Activated naive CD8-positive, alpha-beta T cell treated with anti-CD3 and anti-CD28 coated beads, Interleukin-2, amount 10 ng/mL, durations not matched to agents 7 days and 5 days (primary cell): ENCODE results near the gene AKAP9. TPM values are rescaled to one million over a fixed set of nuclear protein-coding genes. Genes with fewer than 3 reads are reported as not detected.

Experiments
- ATAC-seq: fragments of 150-1000 bp; cut with Tn5 transposase; one replicate; pipeline ENCODE4 v1.10.0; 2021; ENCODE audit warnings: low read depth, moderate library complexity
- POLR2A ChIA-PET: fragments of 350-600 bp; sonication (Branson Sonifier 250); formaldehyde crosslinking; loops from one replicate; lab custom pipeline; 2021; ENCODE audit warnings: antibody characterized with exemption; lab: Charles Lee
- DNase-seq: peaks from one replicate; pipeline ENCODE4 v3.0.0; 2021
- H3K27ac Mint-ChIP-seq: one replicate; pipeline ENCODE4 v1.8.0; 2022; ENCODE audit warnings: mild to moderate bottlenecking, mixed read lengths
- H3K27me3 Mint-ChIP-seq: one replicate; pipeline ENCODE4 v1.8.0; 2022; ENCODE audit warnings: mild to moderate bottlenecking, moderate library complexity, mixed read lengths
- H3K36me3 Mint-ChIP-seq: one replicate; pipeline ENCODE4 v1.8.0; 2021; ENCODE audit warnings: mild to moderate bottlenecking, mixed read lengths
- H3K4me1 Mint-ChIP-seq: one replicate; pipeline ENCODE4 v1.8.0; 2021; ENCODE audit warnings: mixed read lengths
- H3K4me3 Mint-ChIP-seq: one replicate; pipeline ENCODE4 v1.8.0; 2022; ENCODE audit warnings: mild to moderate bottlenecking, moderate library complexity, mixed read lengths
- H3K9me3 Mint-ChIP-seq: one replicate; pipeline ENCODE4 v1.8.0; 2021; ENCODE audit warnings: mixed read lengths
- total RNA-seq, 2 experiments: library from RNA; stranded (reverse); gene quantifications; one replicate each; pipeline ENCODE4 v1.2.3, GENCODE V29; 2021

AKAP9 gene
- total RNA-seq, 2 experiments from 2014 or later: 49.0 to 50.9 TPM

- Mint-ChIP-seq H3K36me3 (peaks cover 10% of the 10 kb centered on the region), H3K27me3 (no peaks in the 10 kb centered on the region), H3K27ac (no peak overlapping the region), H3K9me3 (no peaks in the 10 kb centered on the region), H3K4me3 (no peak overlapping the region), H3K4me1 (no peaks in the 10 kb centered on the region)
- POLR2A ChIA-PET: interaction anchor here (0.7 kb wide), 1 partner anchor 274 kb away, joined by 3 read pairs; no protein-coding TSS in a partner anchor
- ATAC-seq (no peak), DNase-seq (no peak)
These were observed 99.2 kb downstream of the AKAP9 start for GRCh38 chr7:92039900-92040299.

GRCh38 chr7:92042056-92042737 lies 101.5 kb downstream of the AKAP9 start:
- no peaks in the 10 kb centered on the region for H3K27me3 Mint-ChIP-seq
- POLR2A ChIA-PET: no interaction called here
- H3K4me3 Mint-ChIP-seq: no peak overlapping the region
- H3K27ac Mint-ChIP-seq: no peak overlapping the region
- DNase-seq (no peak), ATAC-seq (no peak)
- H3K36me3 Mint-ChIP-seq: peaks cover 22% of the 10 kb centered on the region
- no peaks in the 10 kb centered on the region for H3K9me3 Mint-ChIP-seq
- no peaks in the 10 kb centered on the region for H3K4me1 Mint-ChIP-seq

GRCh38 chr7:92043098-92043497 lies 102.4 kb downstream of the AKAP9 start:
- no peak for DNase-seq
- Mint-ChIP-seq H3K27ac (no peak overlapping the region), H3K4me3 (no peak overlapping the region), H3K4me1 (no peaks in the 10 kb centered on the region), H3K9me3 (no peaks in the 10 kb centered on the region), H3K27me3 (no peaks in the 10 kb centered on the region), H3K36me3 (peaks cover 23% of the 10 kb centered on the region)
- POLR2A ChIA-PET: no interaction called here
- no peak for ATAC-seq

DNA sequence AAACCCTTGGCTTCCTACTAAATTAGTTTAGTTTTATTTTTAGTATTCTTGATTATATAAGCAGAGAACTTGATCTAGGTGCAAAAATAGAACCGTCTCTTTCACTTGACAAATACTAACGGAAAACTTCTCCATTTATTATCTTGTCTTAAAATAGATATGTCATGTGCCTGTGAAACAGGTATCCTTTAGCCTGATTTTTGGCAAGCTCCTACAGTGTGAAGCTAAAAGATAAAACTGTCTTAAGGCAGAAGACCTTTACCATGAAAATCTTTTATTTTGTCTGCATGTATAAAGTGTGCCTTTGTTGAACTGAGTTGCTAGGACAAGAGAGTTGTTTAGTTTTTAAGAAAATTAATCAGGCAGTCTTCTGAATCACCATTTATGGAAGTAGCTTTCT lies 103.0 kb downstream of the AKAP9 start:
- Mint-ChIP-seq H3K27ac (no peak overlapping the region), H3K27me3 (no peaks in the 10 kb centered on the region), H3K9me3 (no peaks in the 10 kb centered on the region), H3K4me1 (no peaks in the 10 kb centered on the region), H3K4me3 (no peak overlapping the region), H3K36me3 (peaks cover 22% of the 10 kb centered on the region)
- DNase-seq (no peak), ATAC-seq (no peak)
- POLR2A ChIA-PET: no interaction called here

DNA sequence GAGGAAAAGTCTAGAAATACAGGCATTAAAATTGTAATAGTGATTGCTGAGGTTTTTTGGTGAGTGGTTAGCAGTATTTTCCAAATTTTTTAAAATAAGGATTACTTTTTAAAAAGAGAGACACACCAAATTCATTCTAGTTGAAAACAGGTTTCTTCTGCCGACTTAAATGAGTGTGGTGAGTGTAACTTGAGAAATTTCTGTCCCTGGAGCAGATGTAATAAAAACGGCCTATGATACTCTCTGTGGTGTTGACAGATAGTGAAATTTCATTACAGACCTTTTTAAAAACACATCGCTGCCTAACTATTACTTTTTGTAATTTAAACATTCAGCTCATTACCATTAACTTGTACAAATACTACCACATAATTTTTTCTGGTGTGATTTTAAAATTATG lies 103.5 kb downstream of the AKAP9 start:
- Mint-ChIP-seq H3K4me1 (no peaks in the 10 kb centered on the region), H3K27ac (no peak overlapping the region), H3K27me3 (no peaks in the 10 kb centered on the region), H3K36me3 (peaks cover 22% of the 10 kb centered on the region), H3K9me3 (no peaks in the 10 kb centered on the region), H3K4me3 (no peak overlapping the region)
- POLR2A ChIA-PET: no interaction called here
- DNase-seq (no peak), ATAC-seq (no peak)

GRCh38 chr7:92044940-92045339 lies 104.3 kb downstream of the AKAP9 start:
- POLR2A ChIA-PET: no interaction called here
- no peaks in the 10 kb centered on the region for H3K27me3 Mint-ChIP-seq
- H3K27ac Mint-ChIP-seq: no peak overlapping the region
- no peaks in the 10 kb centered on the region for H3K4me1 Mint-ChIP-seq
- ATAC-seq (no peak), DNase-seq (no peak)
- H3K9me3 Mint-ChIP-seq: no peaks in the 10 kb centered on the region
- H3K4me3 Mint-ChIP-seq: no peak overlapping the region
- peaks cover 25% of the 10 kb centered on the region for H3K36me3 Mint-ChIP-seq

GRCh38 chr7:92051655-92052054 lies 111.0 kb downstream of the AKAP9 start:
- no peak for DNase-seq
- Mint-ChIP-seq H3K27me3 (no peaks in the 10 kb centered on the region), H3K4me3 (no peak overlapping the region), H3K36me3 (peaks cover 11% of the 10 kb centered on the region), H3K4me1 (no peaks in the 10 kb centered on the region), H3K9me3 (no peaks in the 10 kb centered on the region), H3K27ac (no peak overlapping the region)
- ATAC-seq: no peak
- POLR2A ChIA-PET: no interaction called here

DNA sequence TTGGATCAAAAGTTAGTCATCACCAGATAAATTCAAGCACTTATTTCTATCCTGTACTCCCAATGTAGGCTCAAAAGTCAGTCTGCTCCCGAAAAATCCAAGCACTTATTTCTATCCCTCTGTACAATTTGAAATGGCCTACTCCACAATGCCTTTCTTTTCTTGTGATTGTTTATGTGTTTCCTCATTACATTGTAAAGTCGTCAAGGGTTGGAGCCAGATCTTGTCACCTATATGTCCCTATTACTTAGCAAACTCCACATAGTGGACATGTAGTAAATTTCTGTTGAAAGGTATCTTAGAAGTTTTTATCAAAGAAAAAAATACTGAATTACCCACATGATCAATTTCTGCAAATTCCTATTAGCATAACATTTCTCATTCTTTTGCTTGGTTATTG lies 111.5 kb downstream of the AKAP9 start:
- ATAC-seq (no peak), DNase-seq (no peak)
- Mint-ChIP-seq H3K4me3 (no peak overlapping the region), H3K27ac (no peak overlapping the region), H3K27me3 (no peaks in the 10 kb centered on the region), H3K36me3 (peaks cover 8% of the 10 kb centered on the region), H3K4me1 (no peaks in the 10 kb centered on the region), H3K9me3 (no peaks in the 10 kb centered on the region)
- POLR2A ChIA-PET: no interaction called here

- no peak overlapping the region for H3K4me3 Mint-ChIP-seq
- no peak for DNase-seq
- H3K27ac Mint-ChIP-seq: no peak overlapping the region
- POLR2A ChIA-PET: no interaction called here
- H3K36me3 Mint-ChIP-seq: peaks cover 8% of the 10 kb centered on the region
- peaks cover 2% of the 10 kb centered on the region for H3K4me1 Mint-ChIP-seq
- no peaks in the 10 kb centered on the region for H3K27me3 Mint-ChIP-seq
- no peaks in the 10 kb centered on the region for H3K9me3 Mint-ChIP-seq
- no peak for ATAC-seq
These were observed 112.0 kb downstream of the AKAP9 start for GRCh38 chr7:92052684-92053083.

DNA sequence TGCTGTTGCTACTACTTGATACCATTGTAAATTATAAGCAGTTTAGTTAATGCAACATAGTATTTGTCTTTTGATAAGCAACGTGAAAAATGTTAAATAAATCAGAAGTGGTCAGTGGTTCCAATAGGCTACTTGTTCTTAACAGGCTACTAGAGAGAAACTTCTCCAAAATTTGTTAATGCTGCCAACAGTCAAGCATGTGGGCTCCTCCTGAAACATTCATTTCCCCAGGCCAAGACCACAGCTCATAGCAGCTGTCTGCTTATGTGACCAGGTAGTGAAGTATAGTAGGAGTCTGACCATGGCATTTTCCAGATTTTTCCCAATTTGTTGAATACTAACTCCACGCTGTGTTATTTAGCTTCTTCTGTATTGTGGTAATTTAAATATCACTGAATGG lies 112.7 kb downstream of the AKAP9 start:
- Mint-ChIP-seq H3K4me3 (no peak overlapping the region), H3K27me3 (no peaks in the 10 kb centered on the region), H3K4me1 (peaks cover 7% of the 10 kb centered on the region), H3K36me3 (peaks cover 7% of the 10 kb centered on the region), H3K27ac (no peak overlapping the region), H3K9me3 (no peaks in the 10 kb centered on the region)
- no peak for DNase-seq
- POLR2A ChIA-PET: no interaction called here
- ATAC-seq: no peak

- DNase-seq: no peak
- Mint-ChIP-seq H3K4me1 (peaks cover 10% of the 10 kb centered on the region), H3K9me3 (no peaks in the 10 kb centered on the region), H3K4me3 (no peak overlapping the region), H3K36me3 (peaks cover 3% of the 10 kb centered on the region), H3K27ac (no peak overlapping the region), H3K27me3 (no peaks in the 10 kb centered on the region)
- ATAC-seq: no peak
- POLR2A ChIA-PET: no interaction called here
These were observed 115.6 kb downstream of the AKAP9 start for GRCh38 chr7:92056286-92056685.

DNA sequence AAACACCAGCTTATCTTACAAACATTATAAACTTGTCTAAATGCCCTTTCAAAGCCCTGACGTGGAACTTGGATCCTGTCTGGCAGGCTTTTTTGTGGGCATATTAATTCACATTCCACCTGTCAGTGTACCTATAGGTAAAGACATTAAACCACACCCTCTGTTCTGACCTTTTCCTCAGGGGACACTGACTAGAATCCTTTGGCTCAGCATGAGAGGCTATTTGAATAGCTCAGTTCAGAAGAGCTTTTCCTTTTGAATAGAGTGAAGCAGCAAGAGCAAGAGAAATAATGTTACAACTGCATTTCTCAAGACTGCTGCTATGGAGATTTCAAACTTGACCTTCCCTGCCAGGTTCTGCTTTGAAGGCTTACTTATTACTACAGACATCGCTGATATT lies 116.7 kb downstream of the AKAP9 start:
- Mint-ChIP-seq H3K36me3 (peaks cover 3% of the 10 kb centered on the region), H3K27ac (no peak overlapping the region), H3K4me3 (no peak overlapping the region), H3K27me3 (no peaks in the 10 kb centered on the region), H3K9me3 (no peaks in the 10 kb centered on the region), H3K4me1 (peaks cover 10% of the 10 kb centered on the region)
- POLR2A ChIA-PET: no interaction called here
- DNase-seq (no peak), ATAC-seq (no peak)

GRCh38 chr7:92058040-92058439 lies 117.4 kb downstream of the AKAP9 start:
- POLR2A ChIA-PET: no interaction called here
- Mint-ChIP-seq H3K9me3 (no peaks in the 10 kb centered on the region), H3K4me1 (peaks cover 10% of the 10 kb centered on the region), H3K36me3 (peaks cover 3% of the 10 kb centered on the region), H3K27me3 (no peaks in the 10 kb centered on the region), H3K27ac (no peak overlapping the region), H3K4me3 (peak overlapping the region; percentile 24)
- peak; percentile 72 for ATAC-seq
- no peak for DNase-seq

GRCh38 chr7:92058899-92059298 lies 118.2 kb downstream of the AKAP9 start:
- DNase-seq: no peak
- POLR2A ChIA-PET: no interaction called here
- Mint-ChIP-seq H3K4me3 (no peak overlapping the region), H3K27me3 (no peaks in the 10 kb centered on the region), H3K36me3 (peaks cover 3% of the 10 kb centered on the region), H3K9me3 (no peaks in the 10 kb centered on the region), H3K4me1 (peaks cover 10% of the 10 kb centered on the region), H3K27ac (no peak overlapping the region)
- no peak for ATAC-seq
